NCI-H1417 (cell line): ENCODE measurements around the gene TMEM38A.
"Not testable (repeated sequence)": the region's sequence is repeated elsewhere in the genome, so short reads cannot be mapped to it uniquely, and the experiment has no call there.

Source experiments
- DNase-seq, 3 experiments: peaks; one replicate each; lab custom pipeline; 2025; lab: John Stamatoyannopoulos, UW

Gene TMEM38A

DNA sequence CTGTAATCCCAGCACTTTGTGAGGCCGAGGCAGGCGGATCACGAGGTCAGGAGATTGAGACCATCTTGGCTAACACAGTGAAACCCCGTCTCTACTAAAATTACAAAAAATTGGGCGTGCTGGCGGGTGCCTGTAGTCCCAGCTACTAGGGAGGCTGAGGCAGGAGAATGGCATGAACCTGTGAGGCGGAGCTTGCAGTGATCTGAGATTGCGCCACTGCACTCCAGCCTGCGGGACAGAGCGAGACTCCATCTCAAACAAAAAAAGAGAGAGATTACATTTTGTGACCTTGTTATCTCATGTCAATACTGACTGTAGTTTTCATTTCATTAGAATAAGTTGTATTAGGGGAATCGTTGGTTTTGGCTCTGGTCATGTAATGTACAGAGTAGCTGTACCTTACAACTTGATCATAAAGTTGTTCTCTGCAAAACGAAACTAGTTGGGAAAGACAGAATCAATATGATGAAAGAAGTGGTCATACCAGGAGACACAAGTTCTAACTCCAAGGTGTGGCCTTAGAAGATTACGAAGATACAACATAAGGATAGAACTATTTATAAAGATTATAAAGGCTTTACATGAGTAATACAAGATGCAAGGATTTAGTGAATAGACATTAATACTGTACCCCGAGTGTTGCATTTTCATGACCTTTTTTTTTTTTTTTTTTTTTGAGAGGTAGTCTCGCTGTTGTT is 15.3 kb downstream of the TMEM38A start:
- DNase-seq, result no peak

DNA sequence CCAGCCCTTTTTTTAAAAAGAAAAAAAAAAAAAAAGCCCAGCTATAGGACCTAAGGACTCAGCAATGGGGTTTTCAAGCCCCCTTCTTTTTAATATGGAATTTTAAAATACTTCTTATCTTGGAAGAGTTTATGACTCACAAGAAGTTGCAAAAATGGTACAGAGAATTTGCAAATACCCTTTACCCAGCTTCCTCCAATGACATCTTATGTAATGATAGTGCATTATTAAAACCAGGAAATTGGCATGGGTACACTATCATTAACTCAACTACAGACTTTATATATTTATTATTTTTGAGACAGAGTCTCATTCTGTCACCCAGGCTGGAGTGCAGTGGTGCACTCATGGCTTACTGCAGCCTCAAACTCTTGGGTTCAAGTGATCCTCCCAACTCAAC is 16.1 kb downstream of the TMEM38A start:
- DNase-seq, result no peak

DNA sequence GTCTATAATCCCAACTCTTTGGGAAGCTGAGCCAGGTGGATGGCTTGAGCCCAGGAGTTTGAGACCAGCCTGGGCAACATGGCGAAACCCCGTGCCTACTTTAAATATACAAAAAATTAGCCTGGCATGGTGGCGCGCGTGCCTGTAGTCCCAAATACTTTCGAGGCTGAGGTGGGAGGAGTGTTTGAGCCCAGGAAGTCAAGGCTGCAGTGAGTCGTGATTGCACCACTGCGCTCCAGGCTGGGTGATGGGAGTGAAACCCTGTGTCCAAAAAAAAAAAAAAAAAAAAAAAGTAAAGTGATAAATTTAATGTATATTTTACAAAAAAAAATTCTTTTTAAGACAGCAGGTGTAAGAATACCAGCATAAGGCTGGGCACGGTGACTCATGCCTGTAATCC is 17.6 kb downstream of the TMEM38A start:
- no peak for DNase-seq

GRCh38 chr19:16679811-16680210 is 18.9 kb downstream of the TMEM38A start:
- DNase-seq, result no peak

GRCh38 chr19:16682539-16682938 is 21.6 kb downstream of the TMEM38A start:
- DNase-seq, result no peak

DNA sequence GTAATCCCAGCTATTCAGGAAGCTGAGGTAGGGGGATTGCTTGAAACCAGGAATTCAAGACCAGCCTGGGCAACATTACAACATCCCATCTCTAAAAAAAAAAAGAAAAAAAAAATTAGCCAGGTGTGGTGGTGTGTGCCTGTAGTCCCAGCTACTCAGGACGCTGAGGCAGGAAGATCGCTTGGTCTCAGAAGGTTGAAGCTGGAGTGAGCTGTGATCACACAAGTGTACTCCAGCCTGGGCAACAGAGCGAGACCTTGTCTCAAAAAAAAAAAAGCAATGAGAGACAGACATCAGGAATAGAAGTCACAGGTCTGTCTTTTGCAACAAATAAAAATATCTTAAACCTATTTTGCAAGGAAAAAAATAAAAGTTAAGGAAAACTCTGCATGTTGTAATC is 23.3 kb downstream of the TMEM38A start:
- DNase-seq, result no peak

GRCh38 chr19:16688084-16688483 is 27.1 kb downstream of the TMEM38A start:
- no peak for DNase-seq

- no peak for DNase-seq
Observed at GRCh38 chr19:16698914-16699313, 38.0 kb downstream of the TMEM38A start.

- DNase-seq, result peak in 1 of 3 experiments; percentile 26
Observed at GRCh38 chr19:16702123-16702522, 41.2 kb downstream of the TMEM38A start.

GRCh38 chr19:16703677-16704076 is 42.7 kb downstream of the TMEM38A start:
- no peak for DNase-seq

DNA sequence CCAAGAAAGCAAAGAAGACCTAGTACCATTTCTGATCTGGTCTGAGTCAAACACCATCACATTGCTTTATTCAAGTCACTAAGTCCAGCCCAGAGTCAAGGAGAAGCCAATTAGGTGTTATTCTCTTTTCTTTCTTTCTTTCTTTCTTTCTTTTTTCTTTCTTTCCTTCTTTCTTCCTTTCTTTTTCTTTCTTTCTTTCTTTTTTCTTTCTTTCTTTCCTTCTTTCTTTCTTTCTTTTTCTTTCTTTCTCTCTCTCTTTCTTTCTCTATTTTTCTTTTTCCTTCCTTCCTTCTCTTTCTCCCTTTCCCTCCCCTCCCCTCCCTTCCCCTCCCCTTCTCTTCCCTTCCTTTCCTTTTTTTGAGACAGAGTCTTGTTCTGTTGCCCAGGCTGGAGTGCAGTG is 49.9 kb downstream of the TMEM38A start:
- DNase-seq, result not testable (repeated sequence)

DNA sequence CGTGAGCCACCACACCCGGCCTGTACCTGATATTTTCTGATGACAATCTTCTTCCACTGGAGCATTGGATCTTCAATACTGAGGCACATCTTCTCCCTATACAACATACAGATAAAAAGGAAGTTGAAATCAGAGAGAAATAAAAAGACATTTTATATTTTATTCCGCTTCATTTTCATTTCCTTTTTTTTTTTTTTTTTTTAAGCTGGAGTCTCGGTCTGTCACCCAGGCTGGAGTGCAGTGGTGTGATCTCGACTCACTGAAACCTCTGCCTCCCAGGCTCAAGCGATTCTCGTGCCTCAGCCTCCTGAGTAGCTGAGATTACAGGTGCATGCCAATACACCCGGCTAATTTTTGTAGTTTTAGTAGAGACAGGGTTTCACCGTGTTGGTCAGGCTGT is 51.4 kb downstream of the TMEM38A start:
- DNase-seq, result not testable (repeated sequence)

DNA sequence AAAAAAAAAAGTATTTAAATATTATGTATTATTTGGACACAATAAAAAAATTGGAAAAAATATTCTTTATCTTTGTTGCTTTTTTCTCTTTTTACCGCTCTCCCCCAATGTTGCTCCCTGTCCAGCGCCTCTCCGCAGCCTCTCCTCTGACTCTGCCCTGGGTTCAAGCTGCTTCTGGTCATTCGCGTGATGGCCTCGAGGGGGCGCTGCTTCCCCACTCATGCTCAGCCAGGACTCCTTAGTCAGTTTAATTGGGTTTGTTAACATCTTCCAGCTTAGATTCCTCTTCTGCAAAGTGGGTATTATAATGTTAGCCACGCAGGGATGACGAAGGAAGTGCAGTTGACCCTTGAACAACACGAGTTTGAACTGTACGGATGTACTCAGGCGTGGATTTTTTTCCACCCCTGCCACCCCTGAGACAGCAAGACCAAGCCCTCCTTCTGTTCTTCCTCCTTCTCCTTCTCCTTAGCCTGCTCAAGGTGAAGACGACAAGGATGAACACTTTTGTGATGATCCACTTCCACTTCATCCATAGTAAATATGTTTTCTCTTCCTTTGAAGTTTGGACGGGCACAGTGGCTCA is 53.9 kb downstream of the TMEM38A start:
- DNase-seq, result peak; percentile 10 to 78 (median 40)

DNA sequence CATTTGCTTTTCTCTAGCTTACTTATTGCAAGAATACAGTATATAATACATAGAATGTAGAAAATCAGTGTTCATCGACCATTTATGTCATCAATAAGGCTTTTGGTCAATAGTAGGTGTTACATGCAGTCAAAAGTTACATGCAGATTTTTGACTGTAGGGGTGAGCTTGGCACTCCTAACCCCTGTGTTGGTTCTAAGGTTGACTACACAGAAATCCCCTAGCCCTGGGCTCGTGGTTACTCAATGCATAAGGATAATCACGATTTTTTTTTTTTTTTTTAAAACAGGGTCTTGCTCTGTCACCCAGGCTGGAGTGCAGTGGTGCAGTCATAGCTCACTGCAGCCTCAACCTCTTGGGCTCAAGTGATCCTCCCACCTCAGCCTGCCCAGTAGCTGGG is 54.7 kb downstream of the TMEM38A start:
- no peak for DNase-seq

GRCh38 chr19:16721051-16721450 is 60.1 kb downstream of the TMEM38A start:
- no peak for DNase-seq

- DNase-seq, result no peak
Observed at GRCh38 chr19:16722591-16722990, 61.7 kb downstream of the TMEM38A start.

GRCh38 chr19:16726916-16727315 is 66.0 kb downstream of the TMEM38A start:
- DNase-seq, result peak in 2 of 3 experiments; percentile 45 to 84

GRCh38 chr19:16735650-16736266 is 74.8 kb downstream of the TMEM38A start:
- DNase-seq, result not testable (repeated sequence)

- DNase-seq, result peak in 1 of 3 experiments; percentile 3
Observed at GRCh38 chr19:16736709-16737108, 75.8 kb downstream of the TMEM38A start.

- peak in 1 of 3 experiments; percentile 55 for DNase-seq
Observed at GRCh38 chr19:16737911-16738310, 77.0 kb downstream of the TMEM38A start.

DNA sequence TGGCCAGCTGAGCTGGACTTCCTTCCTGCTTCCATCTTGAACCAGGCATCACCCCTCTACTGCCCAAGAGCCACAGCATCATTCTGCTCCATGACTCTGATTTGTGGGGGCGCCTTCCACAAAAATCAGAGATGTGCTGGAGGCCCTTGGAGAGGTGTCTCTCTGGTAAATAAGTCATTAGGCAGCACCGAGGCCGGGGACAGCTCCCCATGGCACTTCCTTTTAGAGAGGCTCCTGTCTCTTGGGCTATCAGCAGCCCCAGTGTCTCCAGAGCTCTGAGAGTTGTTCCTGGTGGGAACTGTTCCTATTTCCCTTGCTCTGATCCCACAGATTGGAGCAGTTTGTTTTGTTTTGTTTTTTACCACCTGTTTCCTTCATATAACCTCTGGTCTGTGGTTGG is 78.6 kb downstream of the TMEM38A start:
- no peak for DNase-seq
